Measurements from ENCODE around the gene PAM. TPM values are rescaled to one million over a fixed set of nuclear protein-coding genes. Genes with fewer than 3 reads are reported as not detected.

Gene PAM
- polyA plus RNA-seq, 1 donor from 2014 or later = 363 TPM

DNA sequence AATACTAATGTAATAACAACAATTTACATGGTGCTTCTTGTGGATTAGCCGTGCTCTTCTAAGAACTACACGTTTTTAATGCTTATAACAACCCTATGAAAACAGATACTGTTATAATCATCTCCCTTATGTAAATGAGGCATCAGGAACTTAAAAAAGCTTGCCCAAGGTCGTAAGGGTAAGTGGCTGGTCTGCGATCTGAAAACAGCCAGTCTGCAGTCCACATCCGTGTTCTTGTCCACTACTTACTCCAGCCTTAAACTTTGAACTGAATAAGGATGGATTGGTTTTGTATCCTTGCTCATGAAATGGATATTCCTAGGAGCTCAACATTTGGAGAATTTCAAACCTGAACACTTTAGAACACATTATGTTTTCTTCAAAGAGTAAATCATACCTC is 26.7 kb downstream of the PAM start:
- Histone ChIP-seq H3K36me3 (ENCODE audit: insufficient read depth, low read length) (no peaks in the 10 kb centered on the region), H3K9me3 (ENCODE audit: low read length) (no peaks in the 10 kb centered on the region), H3K4me3 (ENCODE audit: low read length) (no peak overlapping the region), H3F3A (ENCODE audit: insufficient read depth, low read length, poor library complexity, severe bottlenecking) (no peaks in the 10 kb centered on the region), H3K27ac (ENCODE audit: low read length) (no peak overlapping the region), H3K27me3 (ENCODE audit: insufficient read depth, low read depth, low read length) (no peaks in the 10 kb centered on the region), H3K9ac (ENCODE audit: low read length) (no peak overlapping the region), H3K4me2 (ENCODE audit: low read length) (no peak overlapping the region), H3K9me2 (ENCODE audit: insufficient read depth, low read length) (no peaks in the 10 kb centered on the region), H2AFZ (ENCODE audit: low read depth, low read length) (no peak overlapping the region), H3K79me2 (replicated peaks; ENCODE audit: insufficient read depth, low read length) (peaks cover 4% of the 10 kb centered on the region), H4K20me1 (ENCODE audit: insufficient read depth) (no peaks in the 10 kb centered on the region)
- no peak for TF ChIP-seq POLR2AphosphoS5 (IDR thresholded peaks at IDR 0.05)
- TF ChIP-seq EP300 (conservative IDR thresholded peaks at IDR 0.05; ENCODE audit: poor library complexity, severe bottlenecking) = no peak
- TF ChIP-seq TAF1 (IDR thresholded peaks at IDR 0.05; ENCODE audit: low read depth) = no peak
- no peak for TF ChIP-seq MXI1 (conservative IDR thresholded peaks at IDR 0.05; ENCODE audit: poor library complexity, severe bottlenecking)
- TF ChIP-seq RAD21 (conservative IDR thresholded peaks at IDR 0.05) = no peak
- TF ChIP-seq EZH2 (IDR thresholded peaks at IDR 0.05; ENCODE audit: borderline replicate concordance, insufficient read depth, low read length, poor library complexity, severe bottlenecking) = no peak
- TF ChIP-seq, protein P1, sequence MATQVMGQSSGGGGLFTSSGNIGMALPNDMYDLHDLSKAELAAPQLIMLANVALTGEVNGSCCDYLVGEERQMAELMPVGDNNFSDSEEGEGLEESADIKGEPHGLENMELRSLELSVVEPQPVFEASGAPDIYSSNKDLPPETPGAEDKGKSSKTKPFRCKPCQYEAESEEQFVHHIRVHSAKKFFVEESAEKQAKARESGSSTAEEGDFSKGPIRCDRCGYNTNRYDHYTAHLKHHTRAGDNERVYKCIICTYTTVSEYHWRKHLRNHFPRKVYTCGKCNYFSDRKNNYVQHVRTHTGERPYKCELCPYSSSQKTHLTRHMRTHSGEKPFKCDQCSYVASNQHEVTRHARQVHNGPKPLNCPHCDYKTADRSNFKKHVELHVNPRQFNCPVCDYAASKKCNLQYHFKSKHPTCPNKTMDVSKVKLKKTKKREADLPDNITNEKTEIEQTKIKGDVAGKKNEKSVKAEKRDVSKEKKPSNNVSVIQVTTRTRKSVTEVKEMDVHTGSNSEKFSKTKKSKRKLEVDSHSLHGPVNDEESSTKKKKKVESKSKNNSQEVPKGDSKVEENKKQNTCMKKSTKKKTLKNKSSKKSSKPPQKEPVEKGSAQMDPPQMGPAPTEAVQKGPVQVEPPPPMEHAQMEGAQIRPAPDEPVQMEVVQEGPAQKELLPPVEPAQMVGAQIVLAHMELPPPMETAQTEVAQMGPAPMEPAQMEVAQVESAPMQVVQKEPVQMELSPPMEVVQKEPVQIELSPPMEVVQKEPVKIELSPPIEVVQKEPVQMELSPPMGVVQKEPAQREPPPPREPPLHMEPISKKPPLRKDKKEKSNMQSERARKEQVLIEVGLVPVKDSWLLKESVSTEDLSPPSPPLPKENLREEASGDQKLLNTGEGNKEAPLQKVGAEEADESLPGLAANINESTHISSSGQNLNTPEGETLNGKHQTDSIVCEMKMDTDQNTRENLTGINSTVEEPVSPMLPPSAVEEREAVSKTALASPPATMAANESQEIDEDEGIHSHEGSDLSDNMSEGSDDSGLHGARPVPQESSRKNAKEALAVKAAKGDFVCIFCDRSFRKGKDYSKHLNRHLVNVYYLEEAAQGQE (IDR thresholded peaks at IDR 0.05; ENCODE audit: borderline replicate concordance) = no peak
- TF ChIP-seq, protein P2, sequence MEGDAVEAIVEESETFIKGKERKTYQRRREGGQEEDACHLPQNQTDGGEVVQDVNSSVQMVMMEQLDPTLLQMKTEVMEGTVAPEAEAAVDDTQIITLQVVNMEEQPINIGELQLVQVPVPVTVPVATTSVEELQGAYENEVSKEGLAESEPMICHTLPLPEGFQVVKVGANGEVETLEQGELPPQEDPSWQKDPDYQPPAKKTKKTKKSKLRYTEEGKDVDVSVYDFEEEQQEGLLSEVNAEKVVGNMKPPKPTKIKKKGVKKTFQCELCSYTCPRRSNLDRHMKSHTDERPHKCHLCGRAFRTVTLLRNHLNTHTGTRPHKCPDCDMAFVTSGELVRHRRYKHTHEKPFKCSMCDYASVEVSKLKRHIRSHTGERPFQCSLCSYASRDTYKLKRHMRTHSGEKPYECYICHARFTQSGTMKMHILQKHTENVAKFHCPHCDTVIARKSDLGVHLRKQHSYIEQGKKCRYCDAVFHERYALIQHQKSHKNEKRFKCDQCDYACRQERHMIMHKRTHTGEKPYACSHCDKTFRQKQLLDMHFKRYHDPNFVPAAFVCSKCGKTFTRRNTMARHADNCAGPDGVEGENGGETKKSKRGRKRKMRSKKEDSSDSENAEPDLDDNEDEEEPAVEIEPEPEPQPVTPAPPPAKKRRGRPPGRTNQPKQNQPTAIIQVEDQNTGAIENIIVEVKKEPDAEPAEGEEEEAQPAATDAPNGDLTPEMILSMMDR (IDR thresholded peaks at IDR 0.05; ENCODE audit: poor library complexity, severe bottlenecking) = no peak
- TF ChIP-seq SMC3 (conservative IDR thresholded peaks at IDR 0.05; ENCODE audit: poor library complexity) = no peak

DNA sequence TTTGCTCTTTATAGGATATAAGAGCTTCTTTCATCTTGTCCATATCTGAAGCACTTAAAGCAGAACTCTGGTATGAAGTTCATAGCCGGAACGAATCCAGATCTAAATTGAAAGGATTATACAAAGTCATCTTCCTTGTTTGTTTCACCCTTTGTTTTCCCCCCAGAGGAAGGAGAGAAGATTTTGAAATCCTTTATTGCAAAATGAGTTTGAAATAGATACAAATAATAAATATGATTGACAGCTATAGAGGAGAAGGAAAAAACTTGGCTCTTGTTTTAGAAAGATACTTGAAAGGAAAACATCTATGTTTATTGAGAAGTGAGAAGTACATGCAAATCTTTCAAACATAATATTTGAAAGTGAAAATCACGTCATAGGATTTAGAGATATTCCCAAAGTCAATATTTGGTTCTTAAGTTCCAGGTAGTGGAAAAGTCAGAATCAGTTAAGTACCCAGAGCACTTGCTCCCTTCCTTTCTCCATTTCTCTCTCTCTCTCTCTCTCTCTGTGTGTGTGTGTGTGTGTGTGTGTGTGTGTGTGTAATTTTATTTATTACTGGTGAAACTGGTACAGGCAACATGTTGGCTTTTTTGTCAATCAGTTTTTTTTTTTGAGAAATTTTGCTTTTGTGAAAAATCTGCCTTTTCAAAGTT is 27.2 kb downstream of the PAM start:
- H3K4me3 ChIP-seq (ENCODE audit: low read length) = no peak overlapping the region
- H3K9ac ChIP-seq (ENCODE audit: low read length) = no peak overlapping the region
- H2AFZ ChIP-seq (ENCODE audit: low read depth, low read length) = no peak overlapping the region
- no peaks in the 10 kb centered on the region for H3F3A ChIP-seq (ENCODE audit: insufficient read depth, low read length, poor library complexity, severe bottlenecking)
- H4K20me1 ChIP-seq (ENCODE audit: insufficient read depth) = no peaks in the 10 kb centered on the region
- no peaks in the 10 kb centered on the region for H3K36me3 ChIP-seq (ENCODE audit: insufficient read depth, low read length)
- no peaks in the 10 kb centered on the region for H3K9me3 ChIP-seq (ENCODE audit: low read length)
- no peak overlapping the region for H3K27ac ChIP-seq (ENCODE audit: low read length)
- H3K9me2 ChIP-seq (ENCODE audit: insufficient read depth, low read length) = no peaks in the 10 kb centered on the region
- H3K27me3 ChIP-seq (ENCODE audit: insufficient read depth, low read depth, low read length) = no peaks in the 10 kb centered on the region
- TF ChIP-seq EP300 (conservative IDR thresholded peaks at IDR 0.05; ENCODE audit: poor library complexity, severe bottlenecking) (no peak), TAF1 (IDR thresholded peaks at IDR 0.05; ENCODE audit: low read depth) (no peak), SMC3 (conservative IDR thresholded peaks at IDR 0.05; ENCODE audit: poor library complexity) (no peak), RAD21 (conservative IDR thresholded peaks at IDR 0.05) (no peak), POLR2AphosphoS5 (IDR thresholded peaks at IDR 0.05) (no peak), MXI1 (conservative IDR thresholded peaks at IDR 0.05; ENCODE audit: poor library complexity, severe bottlenecking) (no peak), EZH2 (IDR thresholded peaks at IDR 0.05; ENCODE audit: borderline replicate concordance, insufficient read depth, low read length, poor library complexity, severe bottlenecking) (no peak)
- TF ChIP-seq, protein P2 (IDR thresholded peaks at IDR 0.05; ENCODE audit: poor library complexity, severe bottlenecking) = no peak
- TF ChIP-seq, protein P1 (IDR thresholded peaks at IDR 0.05; ENCODE audit: borderline replicate concordance) = no peak
- H3K79me2 ChIP-seq (replicated peaks; ENCODE audit: insufficient read depth, low read length) = peaks cover 4% of the 10 kb centered on the region
- H3K4me2 ChIP-seq (ENCODE audit: low read length) = no peak overlapping the region

All from neural cell (in vitro differentiated cells).